ENCODE results near the gene TMEM179.

DNA sequence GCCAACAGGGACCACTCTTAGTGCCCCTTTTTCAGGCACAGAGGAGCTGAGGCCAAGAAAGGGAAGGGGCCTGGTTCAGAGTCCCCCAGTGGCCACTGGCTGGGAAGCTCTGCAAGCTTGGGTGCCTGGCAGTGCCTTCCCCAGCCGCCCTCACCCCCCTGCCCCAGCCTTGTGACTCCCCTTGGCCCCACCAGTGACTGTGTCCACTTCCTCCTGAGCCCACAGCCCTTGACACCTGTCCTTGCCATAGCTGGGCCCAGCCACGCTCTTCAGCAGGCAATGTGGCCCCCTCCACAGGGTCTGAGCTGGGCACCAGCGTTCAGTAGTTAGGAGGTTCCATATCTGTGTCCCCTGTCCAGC is 44.0 kb downstream of the TMEM179 start:
- TF ChIP-seq POLR2A (IDR thresholded peaks at IDR 0.05) (no peak), CTCF (IDR thresholded peaks at IDR 0.05) (no peak)

Measured in esophagus squamous epithelium (tissue), 4 donors.